Breast epithelium (tissue), 4 donors: ENCODE data around the gene ERGIC1. TPM values are rescaled to one million over a fixed set of nuclear protein-coding genes. Genes with fewer than 3 reads are reported as not detected.

Experiments
- DNase-seq, 2 donors: peaks; one replicate each; pipeline ENCODE4 v3.0.0-alpha.2; 2019; ENCODE audit warnings: low spot score in 2 of 2
- H3K27ac ChIP-seq, 2 donors: fragments of 200-600 bp; sonication (generic) in 1 of 2; one replicate each; pipeline ENCODE4 v1.5.1; 2016 to 2019; ENCODE audit warnings: mild to moderate bottlenecking in 1 of 2
- H3K27me3 ChIP-seq, 2 donors: fragments of 200-600 bp; sonication (generic) in 1 of 2; one replicate each; pipeline versions ENCODE4 v1.5.1 to v1.6.0; 2017 to 2019; ENCODE audit warnings: control low read depth in 1 of 2, mild to moderate bottlenecking in 1 of 2
- H3K36me3 ChIP-seq: fragments of 200-600 bp; one replicate; pipeline ENCODE4 v1.5.1; 2019
- H3K4me1 ChIP-seq, 2 donors: fragments of 200-600 bp; sonication (generic); one replicate each; pipeline ENCODE4 v1.5.1; 2016 to 2019; ENCODE audit warnings: control low read depth in 1 of 2
- H3K4me3 ChIP-seq, 3 donors: fragments of 200-600 bp; sonication (generic); 1 replicate in 2 of 3; 2 replicates in 1 of 3; pipeline ENCODE4 v1.5.1; 2016 to 2019; ENCODE audit warnings: mild to moderate bottlenecking in 3 of 3, moderate library complexity in 2 of 3
- H3K9me3 ChIP-seq, 2 donors: fragments of 200-600 bp; sonication (generic) in 1 of 2; one replicate each; pipeline ENCODE4 v1.5.1; 2016 to 2019; ENCODE audit warnings: control low read depth in 1 of 2
- POLR2A ChIP-seq: fragments of 450-650 bp; IDR thresholded peaks from one replicate; pipeline ENCODE4 v1.6.1; 2016; ENCODE audit warnings: antibody characterized with exemption, mild to moderate bottlenecking, moderate library complexity
- POLR2AphosphoS5 ChIP-seq, 3 donors: sonication (generic); formaldehyde crosslinking; IDR thresholded peaks; one replicate each; pipeline ENCODE4 v1.6.1; 2017; ENCODE audit warnings: antibody characterized with exemption in 3 of 3
- intact Hi-C: fragments of 100-400 bp; cut with DNase I; formaldehyde crosslinking; loops from one replicate; pipeline ENCODE4 v1.15.1; 2023; ENCODE audit warnings: low total_unique reads
- total RNA-seq, 3 donors: library from RNA; depleted of rRNA; stranded (reverse); fragments of >200 nt; gene quantifications; one replicate each; pipeline ENCODE4 v1.1.0, GENCODE V29; 2016
- TF ChIP-seq, protein P1 (sequence below), 3 donors: fragments of 450-650 bp; IDR thresholded peaks; one replicate each; pipeline ENCODE4 v1.5.1; 2016 to 2017; ENCODE audit warnings: antibody characterized with exemption in 3 of 3, mild to moderate bottlenecking in 3 of 3, moderate library complexity in 3 of 3

Gene ERGIC1
- total RNA-seq, 3 donors from 2014 or later, result 86.6 to 139 (median 95.2) TPM

DNA sequence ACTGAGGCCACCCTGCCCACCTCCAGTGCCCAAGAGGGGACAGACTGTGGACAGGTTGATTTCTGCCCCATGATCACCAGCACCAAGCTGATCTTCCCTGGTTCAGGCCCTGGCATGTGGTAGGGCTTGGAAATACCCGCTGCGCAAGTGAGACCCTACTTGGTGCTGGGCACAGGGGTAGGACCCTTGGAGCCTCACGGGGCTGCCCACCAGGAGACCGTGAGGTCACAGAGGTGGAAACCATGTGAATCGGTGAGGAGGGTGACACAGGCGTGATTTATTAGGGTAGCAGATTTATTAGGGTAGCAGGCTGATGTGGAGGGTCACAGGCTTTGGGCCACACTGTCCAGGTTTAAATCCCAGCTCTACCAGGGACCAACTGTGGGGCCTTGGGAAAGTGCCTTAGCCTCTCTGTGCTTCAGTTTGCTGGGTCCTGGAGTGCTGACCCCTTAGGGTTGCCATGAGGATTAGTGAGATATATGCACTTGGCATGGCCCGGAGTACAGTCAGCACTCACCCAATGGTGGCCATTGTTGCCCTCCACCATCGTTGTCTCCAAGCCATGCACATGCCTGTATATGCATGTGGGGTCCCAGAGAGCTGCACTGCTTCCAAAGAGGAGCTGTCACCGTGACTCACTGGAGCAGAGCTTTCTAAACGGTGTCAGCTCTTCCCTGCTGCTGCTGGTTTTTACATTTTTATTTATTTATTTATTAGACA is 42.2 kb upstream of the ERGIC1 start:
- H3K4me1 ChIP-seq, result peaks cover 0 to 5% of the 10 kb centered on the region in 2 donors
- no peak for DNase-seq
- H3K36me3 ChIP-seq, result no peaks in the 10 kb centered on the region
- H3K27me3 ChIP-seq, result no peaks in the 10 kb centered on the region
- no peaks in the 10 kb centered on the region for H3K9me3 ChIP-seq
- H3K4me3 ChIP-seq, result no peak overlapping the region
- H3K27ac ChIP-seq, result peak overlapping the region in 1 of 2 donors; percentile 25
- intact Hi-C loops, result no loop called here
- TF ChIP-seq POLR2AphosphoS5 (IDR thresholded peaks at IDR 0.05) (no peak), POLR2A (no peak)
- TF ChIP-seq, protein P1, sequence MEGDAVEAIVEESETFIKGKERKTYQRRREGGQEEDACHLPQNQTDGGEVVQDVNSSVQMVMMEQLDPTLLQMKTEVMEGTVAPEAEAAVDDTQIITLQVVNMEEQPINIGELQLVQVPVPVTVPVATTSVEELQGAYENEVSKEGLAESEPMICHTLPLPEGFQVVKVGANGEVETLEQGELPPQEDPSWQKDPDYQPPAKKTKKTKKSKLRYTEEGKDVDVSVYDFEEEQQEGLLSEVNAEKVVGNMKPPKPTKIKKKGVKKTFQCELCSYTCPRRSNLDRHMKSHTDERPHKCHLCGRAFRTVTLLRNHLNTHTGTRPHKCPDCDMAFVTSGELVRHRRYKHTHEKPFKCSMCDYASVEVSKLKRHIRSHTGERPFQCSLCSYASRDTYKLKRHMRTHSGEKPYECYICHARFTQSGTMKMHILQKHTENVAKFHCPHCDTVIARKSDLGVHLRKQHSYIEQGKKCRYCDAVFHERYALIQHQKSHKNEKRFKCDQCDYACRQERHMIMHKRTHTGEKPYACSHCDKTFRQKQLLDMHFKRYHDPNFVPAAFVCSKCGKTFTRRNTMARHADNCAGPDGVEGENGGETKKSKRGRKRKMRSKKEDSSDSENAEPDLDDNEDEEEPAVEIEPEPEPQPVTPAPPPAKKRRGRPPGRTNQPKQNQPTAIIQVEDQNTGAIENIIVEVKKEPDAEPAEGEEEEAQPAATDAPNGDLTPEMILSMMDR (IDR thresholded peaks at IDR 0.05), result no peak

DNA sequence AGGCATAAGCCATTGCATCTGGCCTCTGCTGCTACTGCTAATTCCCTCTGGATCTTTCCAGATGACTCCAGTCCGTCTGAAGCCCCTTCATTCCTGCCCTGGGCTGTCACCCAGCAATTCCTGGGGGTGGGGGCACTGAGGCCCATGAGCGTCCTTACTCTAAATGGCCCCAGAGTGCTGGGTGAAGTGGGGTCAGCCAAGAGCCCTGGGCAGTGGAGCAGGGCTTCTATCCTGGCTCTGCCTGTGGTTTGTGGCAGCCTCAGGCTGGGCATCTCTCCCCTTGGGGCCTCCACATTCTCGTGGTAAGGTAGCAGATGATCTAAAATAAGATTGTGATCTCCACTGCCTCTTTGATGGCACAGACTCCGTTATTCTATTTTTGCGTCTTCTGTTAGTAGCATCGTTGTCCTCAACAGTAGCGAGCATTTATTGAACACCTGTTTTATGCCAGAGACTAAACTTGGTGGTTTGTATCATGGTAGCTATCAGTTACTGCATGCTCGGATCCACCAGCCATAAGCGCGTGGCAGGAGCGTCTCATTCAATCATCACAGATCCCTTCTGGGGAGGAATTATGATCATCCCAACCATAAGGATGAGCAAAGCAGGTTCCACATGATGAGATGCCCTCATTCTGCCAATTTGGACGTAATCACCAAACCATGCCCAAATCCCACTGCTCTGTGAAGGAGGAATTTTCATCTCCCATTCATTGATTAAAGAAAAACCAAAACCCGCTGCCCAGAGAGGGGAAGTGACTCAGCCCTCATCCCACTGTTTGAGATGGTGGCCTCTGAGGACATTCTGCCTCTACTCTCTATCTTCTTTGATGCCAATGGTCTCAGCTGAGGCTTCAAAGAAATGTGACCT is 41.1 kb upstream of the ERGIC1 start:
- no peaks in the 10 kb centered on the region for H3K9me3 ChIP-seq

DNA sequence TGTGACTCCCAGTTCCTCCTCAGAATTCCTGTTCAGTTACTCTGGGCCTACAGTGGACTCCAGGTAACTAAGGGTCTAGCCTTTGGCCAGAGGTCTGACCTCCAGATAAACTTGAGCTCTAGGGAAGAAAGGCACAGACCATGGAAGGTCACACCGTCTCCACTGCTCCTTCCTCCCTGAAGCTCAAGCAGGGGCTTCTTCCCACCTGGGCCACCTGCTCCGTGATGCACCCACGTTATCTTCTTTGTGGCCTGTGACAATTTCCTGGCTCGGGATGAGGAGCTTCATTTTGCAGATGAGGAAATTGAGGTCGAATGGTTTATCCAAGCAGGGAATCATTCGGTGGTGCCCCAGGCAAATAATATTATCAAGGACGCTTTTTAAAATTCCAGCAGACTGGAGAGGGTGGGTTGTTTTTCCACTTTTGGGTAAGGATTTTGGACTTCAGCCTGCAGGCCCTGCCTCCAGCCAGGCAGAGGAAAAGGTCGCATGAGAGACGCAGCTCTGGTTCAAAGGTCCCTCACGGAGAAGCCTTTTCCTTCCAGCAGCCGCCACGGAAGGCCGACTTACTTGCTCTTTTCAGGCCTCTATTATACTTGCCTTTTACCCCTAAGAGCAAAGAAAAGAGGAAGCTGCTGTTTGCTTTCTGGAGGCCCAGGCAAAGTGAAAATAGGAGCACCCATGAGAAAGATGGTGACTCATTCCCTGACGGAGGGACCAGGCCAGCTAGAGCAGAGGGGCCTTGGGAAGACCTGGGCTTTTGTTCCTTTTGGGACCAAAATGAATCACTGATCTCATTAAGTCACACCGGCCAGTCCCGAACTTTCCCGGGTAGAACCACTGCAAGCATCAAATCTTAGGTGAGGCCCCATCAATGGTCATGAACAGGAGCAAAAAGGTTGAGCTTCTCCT is 40.2 kb upstream of the ERGIC1 start:
- Histone ChIP-seq H3K27ac (peak overlapping the region; percentile 68 to 87), H3K4me3 (no peak overlapping the region), H3K27me3 (no peaks in the 10 kb centered on the region), H3K9me3 (no peaks in the 10 kb centered on the region), H3K36me3 (no peaks in the 10 kb centered on the region), H3K4me1 (peaks cover 0 to 5% of the 10 kb centered on the region in 2 donors)
- intact Hi-C loops, result no loop called here
- TF ChIP-seq, protein P1 (IDR thresholded peaks at IDR 0.05), result no peak
- DNase-seq, result no peak

More for the DNA sequence above, 41.1 kb upstream of the ERGIC1 start:
- H3K27me3 ChIP-seq, result no peaks in the 10 kb centered on the region
- peaks cover 0 to 5% of the 10 kb centered on the region in 2 donors for H3K4me1 ChIP-seq
- DNase-seq, result no peak
- H3K27ac ChIP-seq, result peak overlapping the region in 1 of 2 donors; percentile 87
- TF ChIP-seq, protein P1 (IDR thresholded peaks at IDR 0.05), result no peak
- TF ChIP-seq POLR2AphosphoS5 (IDR thresholded peaks at IDR 0.05), result no peak
- TF ChIP-seq POLR2A, result no peak
- intact Hi-C loops, result no loop called here
- H3K36me3 ChIP-seq, result no peaks in the 10 kb centered on the region
- no peak overlapping the region for H3K4me3 ChIP-seq

DNA sequence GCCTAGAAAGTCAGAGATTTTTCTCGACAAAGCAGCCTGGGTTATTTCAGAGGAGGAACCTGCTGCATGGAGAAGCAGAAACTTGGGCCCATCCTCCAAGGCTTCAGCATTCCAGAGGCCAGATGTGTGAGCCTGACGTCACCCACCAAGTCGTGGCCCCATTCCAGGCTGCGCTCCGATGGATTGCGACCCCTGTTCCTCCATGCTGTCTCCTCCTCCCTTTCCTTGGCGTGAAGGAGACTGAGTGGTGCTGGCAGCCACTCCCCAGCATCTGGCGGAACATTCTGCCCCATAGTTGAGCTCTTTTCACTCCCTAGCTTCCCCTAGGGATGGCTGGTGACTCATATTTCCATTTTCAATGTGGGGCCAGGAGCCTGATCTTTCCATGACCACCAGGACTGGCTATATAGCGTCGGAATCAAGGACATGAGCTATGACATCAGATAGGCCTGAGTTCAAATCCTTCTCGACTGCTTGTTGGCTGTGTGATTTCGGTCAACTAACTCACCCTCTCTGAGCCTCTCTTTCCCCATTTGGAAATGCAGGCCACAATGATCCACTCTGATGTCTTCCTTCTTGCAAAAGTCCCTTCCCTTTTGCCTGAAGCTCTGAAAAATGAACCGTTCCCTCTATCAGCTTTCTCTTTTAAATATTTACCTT is 38.6 kb upstream of the ERGIC1 start:
- H3K4me1 ChIP-seq, result no peaks in the 10 kb centered on the region
- H3K4me3 ChIP-seq, result no peak overlapping the region
- DNase-seq, result peak; percentile 74
- H3K27me3 ChIP-seq, result no peaks in the 10 kb centered on the region
- no peaks in the 10 kb centered on the region for H3K9me3 ChIP-seq
- TF ChIP-seq POLR2AphosphoS5 (IDR thresholded peaks at IDR 0.05) (peak; percentile 87 to 99 (median 99)), POLR2A (no peak)
- TF ChIP-seq, protein P1 (IDR thresholded peaks at IDR 0.05), result peak in 2 of 3 donors; percentile 19 to 21
- intact Hi-C loops, result no loop called here
- no peaks in the 10 kb centered on the region for H3K36me3 ChIP-seq
- peak overlapping the region; percentile 49 to 68 for H3K27ac ChIP-seq
